GM15510 (cell line): Measurements from ENCODE around the gene ERLIN1.

ENCODE experiments used
- POLR2A ChIP-seq: IDR thresholded peaks from 3 replicates; pipeline ENCODE4 v1.6.1; 2011; ENCODE audit warnings: borderline replicate concordance; ENCODE audit not compliant: insufficient read length; ENCODE audit errors: extremely low read depth

ERLIN1 gene

GRCh38 chr10:100185364-100186252 lies at the start of gene ERLIN1:
ERLIN1 (minus strand) TSS chr10:100186029; CDS start chr10:100185626, 403 bp downstream.
- TF ChIP-seq POLR2A: peak; percentile 80

- no peak for TF ChIP-seq POLR2A
These were observed 46.3 kb upstream of the ERLIN1 start for GRCh38 chr10:100232101-100232500.

GRCh38 chr10:100229819-100230422 lies 44.1 kb upstream of the ERLIN1 start:
- TF ChIP-seq POLR2A: no peak

GRCh38 chr10:100223879-100224278 lies 38.0 kb upstream of the ERLIN1 start:
- TF ChIP-seq POLR2A: no peak

- no peak for TF ChIP-seq POLR2A
These were observed 36.7 kb upstream of the ERLIN1 start for GRCh38 chr10:100222529-100222928.

- no peak for TF ChIP-seq POLR2A
These were observed 30.2 kb upstream of the ERLIN1 start for GRCh38 chr10:100216006-100216405.

- TF ChIP-seq POLR2A: no peak
These were observed 23.5 kb upstream of the ERLIN1 start for GRCh38 chr10:100209303-100209702.

- no peak for TF ChIP-seq POLR2A
These were observed 22.4 kb upstream of the ERLIN1 start for GRCh38 chr10:100208276-100208675.

GRCh38 chr10:100204370-100204769 lies 18.5 kb upstream of the ERLIN1 start:
- TF ChIP-seq POLR2A: no peak

GRCh38 chr10:100201549-100201948 lies 15.7 kb upstream of the ERLIN1 start:
- no peak for TF ChIP-seq POLR2A

GRCh38 chr10:100194711-100195110 lies 8.9 kb upstream of the ERLIN1 start:
- TF ChIP-seq POLR2A: no peak

GRCh38 chr10:100192350-100192749 lies 6.5 kb upstream of the ERLIN1 start:
- TF ChIP-seq POLR2A: no peak

- TF ChIP-seq POLR2A: no peak
These were observed 704 bp upstream of the ERLIN1 start for GRCh38 chr10:100186253-100187212.

- TF ChIP-seq POLR2A: no peak
These were observed 989 bp downstream of the ERLIN1 start for GRCh38 chr10:100184840-100185239.

GRCh38 chr10:100184426-100184825 lies 1.4 kb downstream of the ERLIN1 start:
- TF ChIP-seq POLR2A: no peak

GRCh38 chr10:100183481-100183880 lies 2.3 kb downstream of the ERLIN1 start:
- no peak for TF ChIP-seq POLR2A

GRCh38 chr10:100182908-100183307 lies 2.9 kb downstream of the ERLIN1 start:
- no peak for TF ChIP-seq POLR2A
